Measurements from ENCODE around the gene FAM234A.

The FAM234A gene

DNA sequence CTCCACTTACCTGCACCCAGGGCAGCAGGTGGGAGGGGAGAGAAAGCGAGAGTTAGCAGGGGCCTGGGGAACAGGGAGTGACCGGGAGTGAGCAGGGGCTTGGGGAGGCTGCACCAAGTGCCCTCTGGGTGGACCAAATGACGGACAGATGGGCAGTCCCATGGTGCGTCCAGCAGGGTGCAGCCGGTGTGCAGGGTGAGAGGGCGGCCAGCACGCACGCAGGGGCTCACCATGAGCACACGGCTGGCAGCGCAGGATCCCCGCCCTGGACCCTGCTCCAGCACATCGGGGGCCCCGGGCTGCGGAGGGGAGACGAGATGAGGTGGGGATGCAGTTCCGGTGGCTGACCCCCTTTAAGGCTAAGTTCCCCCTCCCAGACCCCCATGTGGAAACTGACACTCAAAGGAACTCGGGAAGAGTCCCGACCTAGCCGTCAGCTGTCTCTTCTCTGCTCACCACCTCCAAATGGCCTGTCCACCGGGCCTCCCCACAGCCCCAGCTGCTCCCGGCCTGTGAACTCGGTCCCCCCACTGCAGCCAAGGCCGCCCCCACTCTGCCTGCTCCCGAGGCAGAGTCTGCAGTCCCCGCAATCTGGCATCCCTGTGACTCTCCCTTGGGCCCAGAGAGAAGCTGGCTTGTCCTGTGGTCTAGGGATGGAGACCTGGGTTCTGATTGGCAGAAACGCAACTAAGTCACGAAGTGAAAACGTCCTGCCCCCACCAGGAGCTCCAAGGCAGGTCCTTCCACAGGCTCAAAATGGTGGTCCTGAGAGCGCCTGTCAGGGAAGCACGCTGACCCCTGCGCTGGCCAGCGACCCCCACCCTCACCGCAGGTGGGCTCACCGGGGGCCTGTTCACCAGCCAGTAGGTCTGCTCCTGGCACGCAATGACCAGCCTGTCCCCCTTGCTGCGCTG, 38.3 kb downstream of the FAM234A start:
- Histone ChIP-seq H3K4me3 (IDR thresholded peaks at IDR 0.05; ENCODE audit: insufficient read depth, low read depth, low read length) (no peak overlapping the region), H2AFZ (ENCODE audit: low read depth) (peak overlapping the region; percentile 47; the same call in 1 of the 2 replicates), H4K20me1 (ENCODE audit: insufficient read depth) (no peaks in the 10 kb centered on the region), H3K4me1 (ENCODE audit: low read depth, poor library complexity, severe bottlenecking) (peaks cover 3% of the 10 kb centered on the region), H3K9ac (no peak overlapping the region), H3K27me3 (ENCODE audit: insufficient read depth, low read depth) (peaks cover 38% of the 10 kb centered on the region; the same call in 1 of the 2 replicates), H3K79me2 (ENCODE audit: insufficient read depth, low read depth) (no peaks in the 10 kb centered on the region), H3K4me2 (peak overlapping the region; percentile 54), H3K27ac (no peak overlapping the region), H3K36me3 (ENCODE audit: insufficient read depth) (no peaks in the 10 kb centered on the region)
- TF ChIP-seq, protein P1, sequence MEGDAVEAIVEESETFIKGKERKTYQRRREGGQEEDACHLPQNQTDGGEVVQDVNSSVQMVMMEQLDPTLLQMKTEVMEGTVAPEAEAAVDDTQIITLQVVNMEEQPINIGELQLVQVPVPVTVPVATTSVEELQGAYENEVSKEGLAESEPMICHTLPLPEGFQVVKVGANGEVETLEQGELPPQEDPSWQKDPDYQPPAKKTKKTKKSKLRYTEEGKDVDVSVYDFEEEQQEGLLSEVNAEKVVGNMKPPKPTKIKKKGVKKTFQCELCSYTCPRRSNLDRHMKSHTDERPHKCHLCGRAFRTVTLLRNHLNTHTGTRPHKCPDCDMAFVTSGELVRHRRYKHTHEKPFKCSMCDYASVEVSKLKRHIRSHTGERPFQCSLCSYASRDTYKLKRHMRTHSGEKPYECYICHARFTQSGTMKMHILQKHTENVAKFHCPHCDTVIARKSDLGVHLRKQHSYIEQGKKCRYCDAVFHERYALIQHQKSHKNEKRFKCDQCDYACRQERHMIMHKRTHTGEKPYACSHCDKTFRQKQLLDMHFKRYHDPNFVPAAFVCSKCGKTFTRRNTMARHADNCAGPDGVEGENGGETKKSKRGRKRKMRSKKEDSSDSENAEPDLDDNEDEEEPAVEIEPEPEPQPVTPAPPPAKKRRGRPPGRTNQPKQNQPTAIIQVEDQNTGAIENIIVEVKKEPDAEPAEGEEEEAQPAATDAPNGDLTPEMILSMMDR (conservative IDR thresholded peaks at IDR 0.05; ENCODE audit: low read depth, low read length) = no peak

DNA sequence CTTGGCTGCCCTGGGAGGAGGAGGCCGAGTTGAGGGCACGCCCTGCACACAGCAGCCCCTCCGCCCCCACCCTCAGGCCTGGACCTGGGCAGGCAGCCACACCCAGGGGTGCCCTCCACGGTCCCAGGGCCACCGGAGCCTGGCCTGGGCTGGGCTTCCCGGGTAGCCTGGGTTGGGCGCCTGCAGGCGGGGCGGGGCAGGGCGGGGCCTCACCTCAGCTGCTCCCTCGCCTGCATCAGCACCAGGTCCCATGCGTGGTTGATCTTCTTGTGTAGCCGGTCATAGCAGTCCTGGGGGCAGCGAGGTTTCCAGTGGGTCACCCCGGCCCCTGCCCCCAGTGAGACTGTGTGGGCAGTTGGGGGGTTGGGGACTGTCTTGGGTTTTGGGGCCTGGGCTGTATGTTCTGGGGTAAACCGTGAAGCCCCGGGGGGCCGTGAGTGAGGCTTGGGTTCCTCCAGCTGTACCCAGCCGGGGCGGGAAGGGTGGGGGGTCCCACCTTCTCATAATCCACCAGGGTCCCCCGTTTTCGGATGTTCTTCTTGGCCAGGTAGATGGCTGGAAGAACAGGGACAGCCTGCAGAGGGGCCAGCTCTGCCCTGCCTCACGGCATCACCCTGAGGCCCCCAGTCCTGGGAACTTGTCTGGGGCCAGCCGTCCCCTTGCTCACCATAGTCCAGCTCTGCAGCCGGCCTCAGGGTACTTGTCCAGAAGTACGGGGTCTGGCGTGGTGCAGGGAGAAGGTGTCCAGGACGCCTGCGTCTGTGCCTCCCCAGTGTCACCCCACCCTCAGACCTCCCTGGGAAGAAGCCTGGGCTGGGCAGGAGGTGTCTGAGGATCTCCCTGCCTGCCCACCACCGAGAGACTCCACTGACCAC, 39.2 kb downstream of the FAM234A start:
- Histone ChIP-seq H2AFZ (ENCODE audit: low read depth) (peak overlapping the region; percentile 47; the same call in 1 of the 2 replicates), H3K4me3 (IDR thresholded peaks at IDR 0.05; ENCODE audit: insufficient read depth, low read depth, low read length) (no peak overlapping the region), H3K27ac (no peak overlapping the region), H3K9ac (no peak overlapping the region), H3K4me1 (ENCODE audit: low read depth, poor library complexity, severe bottlenecking) (peaks cover 3% of the 10 kb centered on the region), H3K4me2 (peak overlapping the region; percentile 54), H3K36me3 (ENCODE audit: insufficient read depth) (no peaks in the 10 kb centered on the region), H4K20me1 (ENCODE audit: insufficient read depth) (no peaks in the 10 kb centered on the region), H3K27me3 (ENCODE audit: insufficient read depth, low read depth) (peaks cover 35% of the 10 kb centered on the region; the same call in 1 of the 2 replicates), H3K79me2 (ENCODE audit: insufficient read depth, low read depth) (no peaks in the 10 kb centered on the region)
- TF ChIP-seq, protein P1 (conservative IDR thresholded peaks at IDR 0.05; ENCODE audit: low read depth, low read length) = no peak

GRCh38 chr16:275041-275641, 40.5 kb downstream of the FAM234A start:
- Histone ChIP-seq H3K36me3 (ENCODE audit: insufficient read depth) (no peaks in the 10 kb centered on the region), H4K20me1 (ENCODE audit: insufficient read depth) (no peaks in the 10 kb centered on the region), H3K27me3 (ENCODE audit: insufficient read depth, low read depth) (peaks cover 35% of the 10 kb centered on the region; the same call in 1 of the 2 replicates), H3K4me1 (ENCODE audit: low read depth, poor library complexity, severe bottlenecking) (peaks cover 7% of the 10 kb centered on the region), H3K27ac (no peak overlapping the region), H3K4me2 (no peak overlapping the region), H3K79me2 (ENCODE audit: insufficient read depth, low read depth) (no peaks in the 10 kb centered on the region), H3K4me3 (IDR thresholded peaks at IDR 0.05; ENCODE audit: insufficient read depth, low read depth, low read length) (no peak overlapping the region), H2AFZ (ENCODE audit: low read depth) (no peak overlapping the region), H3K9ac (no peak overlapping the region)
- TF ChIP-seq, protein P1 (conservative IDR thresholded peaks at IDR 0.05; ENCODE audit: low read depth, low read length) = no peak

DNA sequence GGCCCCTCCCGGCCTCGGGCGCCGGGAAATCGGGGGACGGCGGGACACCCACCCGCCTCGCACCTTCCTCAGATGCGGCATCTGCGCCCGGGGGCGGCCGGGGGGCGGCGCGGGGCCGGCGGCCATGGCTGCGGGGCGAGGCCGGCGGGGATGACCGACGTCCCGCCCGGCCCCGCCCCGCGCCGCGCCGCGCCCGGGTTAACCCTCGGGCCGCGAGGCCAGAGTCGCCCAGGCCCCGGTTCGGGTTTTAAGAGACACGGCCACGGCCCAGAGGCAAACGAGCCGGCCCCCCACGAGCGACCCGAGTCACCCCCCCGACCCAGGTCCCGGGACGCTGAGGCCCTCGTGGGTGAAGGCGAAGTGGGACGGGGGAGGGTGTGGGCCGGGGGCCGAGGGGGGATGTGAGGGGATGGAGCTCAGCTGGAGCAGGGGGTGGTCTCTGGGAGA, 41.2 kb downstream of the FAM234A start, which contains the start of gene RGS11:
TSS of gene RGS11 (minus strand) at position 159 of the 447 bp plus-strand sequence. CDS start at position 126, 33 bp downstream.
- H3K4me3 ChIP-seq (IDR thresholded peaks at IDR 0.05; ENCODE audit: insufficient read depth, low read depth, low read length) = no peak within 1 kb of the TSS
- no peaks in the 10 kb centered on the region for H4K20me1 ChIP-seq (ENCODE audit: insufficient read depth)
- no peak within 1 kb of the TSS for H3K9ac ChIP-seq
- H3K27ac ChIP-seq = no peak within 1 kb of the TSS
- TF ChIP-seq, protein P1 (conservative IDR thresholded peaks at IDR 0.05; ENCODE audit: low read depth, low read length) = no peak
- no peak within 1 kb of the TSS for H2AFZ ChIP-seq (ENCODE audit: low read depth)
- H3K4me2 ChIP-seq = no peak within 1 kb of the TSS
- no peaks in the 10 kb centered on the region for H3K36me3 ChIP-seq (ENCODE audit: insufficient read depth)
- H3K27me3 ChIP-seq (ENCODE audit: insufficient read depth, low read depth) = peaks cover 35% of the 10 kb centered on the region; the same call in 1 of the 2 replicates
- peaks cover 7% of the 10 kb centered on the region for H3K4me1 ChIP-seq (ENCODE audit: low read depth, poor library complexity, severe bottlenecking)
- H3K79me2 ChIP-seq (ENCODE audit: insufficient read depth, low read depth) = no peaks in the 10 kb centered on the region

All from KMS-11 (cell line).